ENCODE data around the gene POLR2H.

DNA sequence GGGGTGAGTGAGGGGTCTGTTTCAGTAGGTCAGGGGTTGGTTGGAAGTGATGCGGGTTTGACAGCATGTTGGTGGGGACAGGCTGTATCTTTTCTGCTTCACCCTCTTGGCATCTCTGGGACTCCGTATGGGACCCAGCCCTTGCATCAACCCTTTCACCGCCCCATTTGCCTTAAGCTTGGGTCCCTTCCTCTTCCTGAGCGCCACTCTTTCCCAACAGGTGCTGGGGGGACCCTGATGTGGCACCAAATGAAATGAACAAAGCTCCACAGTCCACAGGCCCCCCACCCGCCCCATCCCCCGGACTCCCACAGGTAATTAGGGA is 46.0 kb upstream of the POLR2H start:
- TF ChIP-seq, protein P1, sequence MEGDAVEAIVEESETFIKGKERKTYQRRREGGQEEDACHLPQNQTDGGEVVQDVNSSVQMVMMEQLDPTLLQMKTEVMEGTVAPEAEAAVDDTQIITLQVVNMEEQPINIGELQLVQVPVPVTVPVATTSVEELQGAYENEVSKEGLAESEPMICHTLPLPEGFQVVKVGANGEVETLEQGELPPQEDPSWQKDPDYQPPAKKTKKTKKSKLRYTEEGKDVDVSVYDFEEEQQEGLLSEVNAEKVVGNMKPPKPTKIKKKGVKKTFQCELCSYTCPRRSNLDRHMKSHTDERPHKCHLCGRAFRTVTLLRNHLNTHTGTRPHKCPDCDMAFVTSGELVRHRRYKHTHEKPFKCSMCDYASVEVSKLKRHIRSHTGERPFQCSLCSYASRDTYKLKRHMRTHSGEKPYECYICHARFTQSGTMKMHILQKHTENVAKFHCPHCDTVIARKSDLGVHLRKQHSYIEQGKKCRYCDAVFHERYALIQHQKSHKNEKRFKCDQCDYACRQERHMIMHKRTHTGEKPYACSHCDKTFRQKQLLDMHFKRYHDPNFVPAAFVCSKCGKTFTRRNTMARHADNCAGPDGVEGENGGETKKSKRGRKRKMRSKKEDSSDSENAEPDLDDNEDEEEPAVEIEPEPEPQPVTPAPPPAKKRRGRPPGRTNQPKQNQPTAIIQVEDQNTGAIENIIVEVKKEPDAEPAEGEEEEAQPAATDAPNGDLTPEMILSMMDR (IDR thresholded peaks at IDR 0.05), result no peak
- no peak for TF ChIP-seq EZH2 (IDR thresholded peaks at IDR 0.05; ENCODE audit: borderline replicate concordance, insufficient read depth, low read depth, low read length, poor library complexity, severe bottlenecking)
